T1000 (cell line): ENCODE measurements around the gene CREB5.
"Not testable (repeated sequence)": the region's sequence is repeated elsewhere in the genome, so short reads cannot be mapped to it uniquely, and the experiment has no call there.

Source experiments
- DNase-seq: peaks from one replicate; lab custom pipeline; 2025; ENCODE audit warnings: mixed read lengths; lab: John Stamatoyannopoulos, UW

Gene CREB5

DNA sequence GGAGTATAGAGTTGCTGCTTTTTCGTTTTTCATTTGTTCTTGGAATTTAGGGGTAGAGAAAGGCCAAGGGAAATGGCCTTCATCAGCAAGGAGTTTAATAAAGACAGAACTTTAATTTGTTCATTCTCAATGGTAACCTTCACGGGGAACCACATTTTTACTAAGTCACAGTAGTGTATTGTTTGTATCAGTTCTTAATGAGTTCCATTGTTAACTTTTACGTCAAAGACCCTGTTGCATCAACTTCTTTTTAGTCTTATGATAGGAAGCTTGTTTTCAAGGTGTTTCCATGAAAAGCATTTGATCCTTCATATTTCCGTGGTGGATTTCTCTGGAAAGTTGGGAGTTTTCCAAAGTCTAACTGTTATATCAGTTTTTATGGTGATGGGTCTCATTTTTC lies 169.9 kb downstream of the CREB5 start:
- no peak for DNase-seq

DNA sequence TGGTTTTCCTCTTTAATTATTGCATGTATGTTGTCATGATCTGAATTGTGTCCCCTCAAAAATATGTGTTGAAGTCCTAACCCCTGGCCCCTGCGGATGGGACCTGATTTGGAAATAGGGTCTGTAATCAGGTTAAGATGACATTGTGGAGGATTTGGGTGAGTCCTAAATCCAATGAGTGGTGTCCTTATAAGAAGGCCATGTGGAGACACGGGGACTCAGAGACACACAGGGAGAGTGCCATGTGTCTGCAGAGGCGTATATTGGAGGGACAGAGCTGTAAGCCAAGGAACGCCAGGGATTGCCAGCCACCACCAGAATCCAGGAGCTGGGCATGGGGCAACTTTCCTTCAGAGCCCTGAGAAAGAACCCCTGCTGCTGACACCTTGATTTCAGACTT lies 171.9 kb downstream of the CREB5 start:
- no peak for DNase-seq

DNA sequence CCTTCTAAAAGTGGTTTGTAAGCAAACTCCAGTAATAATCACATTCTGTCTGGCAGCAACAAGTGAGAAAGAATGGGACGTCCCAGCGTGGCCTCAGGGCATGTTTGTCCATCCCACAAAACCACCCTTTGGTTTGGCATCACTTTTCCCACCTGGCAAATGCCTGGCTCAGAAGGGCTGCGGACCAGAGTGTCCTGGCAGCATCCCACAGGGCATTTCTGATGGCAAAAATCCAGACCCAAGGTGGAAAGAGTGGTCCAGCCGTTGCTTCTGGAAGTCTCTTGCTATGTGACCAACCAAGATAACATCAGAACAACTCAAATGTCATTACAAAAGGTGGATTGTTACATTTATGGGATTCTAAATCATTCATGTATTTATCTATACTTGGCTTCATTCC lies 174.4 kb downstream of the CREB5 start:
- no peak for DNase-seq

DNA sequence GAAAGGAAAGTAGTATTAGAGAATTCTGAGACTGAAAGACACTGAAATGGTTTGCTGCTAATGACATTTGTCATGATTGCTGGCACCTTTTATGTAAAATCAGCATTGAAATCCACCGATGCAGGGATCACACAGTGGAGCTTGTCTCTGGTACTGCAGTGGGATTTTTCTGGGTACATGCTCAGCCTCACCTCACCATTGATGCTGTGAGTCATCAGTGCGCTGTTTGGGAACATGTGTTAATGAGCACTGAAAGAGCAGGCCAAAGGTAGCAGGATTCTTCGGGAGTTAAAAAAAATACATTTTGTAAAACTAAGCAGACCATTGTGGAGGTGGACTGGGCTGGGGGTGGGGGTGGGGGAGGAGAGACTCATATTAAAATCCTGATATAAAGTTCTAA lies 174.9 kb downstream of the CREB5 start:
- no peak for DNase-seq

DNA sequence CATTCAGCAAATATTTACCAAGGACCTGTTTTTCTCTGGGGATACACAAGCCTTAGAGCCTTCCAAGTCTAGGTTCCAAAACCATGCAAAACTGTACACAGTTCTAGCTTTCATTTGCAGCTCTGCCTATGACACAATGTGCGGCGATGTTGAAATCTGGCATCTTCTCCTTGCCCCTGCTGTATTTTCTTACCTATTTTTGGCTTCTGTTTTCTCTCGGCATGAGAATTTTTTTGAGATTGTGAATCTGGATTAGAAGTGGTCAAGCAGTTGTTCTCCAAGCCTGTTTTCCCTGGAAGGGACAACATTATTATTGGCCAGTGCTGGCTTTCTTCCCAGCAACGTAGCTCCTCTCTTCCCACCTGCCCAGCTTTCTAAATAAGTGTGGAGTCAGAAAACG lies 176.3 kb downstream of the CREB5 start:
- no peak for DNase-seq

DNA sequence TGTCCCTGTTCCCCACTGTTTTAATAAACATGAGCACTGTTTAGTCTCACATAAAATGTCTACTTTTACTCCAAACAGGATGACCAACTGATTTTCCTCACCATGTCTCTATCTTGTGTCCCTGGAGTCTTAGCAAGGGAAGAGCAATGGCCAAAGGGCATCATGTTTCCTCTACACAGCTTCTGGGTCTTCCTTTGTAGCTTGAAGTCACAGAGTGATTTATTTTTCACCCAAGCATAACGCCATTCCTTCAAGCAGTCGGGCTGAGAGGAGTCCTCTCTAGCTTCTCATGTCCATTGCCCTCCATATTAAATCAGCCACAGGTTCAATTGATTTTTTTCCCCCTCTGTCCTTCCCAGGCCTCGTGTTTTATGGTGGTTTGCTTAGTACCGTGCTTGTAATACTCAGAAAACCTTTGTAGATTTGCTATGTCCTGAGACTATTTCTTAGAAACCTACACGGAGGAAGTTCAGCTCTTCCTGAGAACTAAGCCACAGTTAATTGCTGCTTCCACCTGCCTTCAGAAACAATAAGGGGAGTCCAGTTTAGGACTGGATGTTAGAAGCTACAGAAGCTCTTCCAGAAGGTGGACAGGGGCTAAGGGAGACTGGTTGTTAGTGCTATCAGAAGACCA lies 178.8 kb downstream of the CREB5 start:
- DNase-seq, result no peak

DNA sequence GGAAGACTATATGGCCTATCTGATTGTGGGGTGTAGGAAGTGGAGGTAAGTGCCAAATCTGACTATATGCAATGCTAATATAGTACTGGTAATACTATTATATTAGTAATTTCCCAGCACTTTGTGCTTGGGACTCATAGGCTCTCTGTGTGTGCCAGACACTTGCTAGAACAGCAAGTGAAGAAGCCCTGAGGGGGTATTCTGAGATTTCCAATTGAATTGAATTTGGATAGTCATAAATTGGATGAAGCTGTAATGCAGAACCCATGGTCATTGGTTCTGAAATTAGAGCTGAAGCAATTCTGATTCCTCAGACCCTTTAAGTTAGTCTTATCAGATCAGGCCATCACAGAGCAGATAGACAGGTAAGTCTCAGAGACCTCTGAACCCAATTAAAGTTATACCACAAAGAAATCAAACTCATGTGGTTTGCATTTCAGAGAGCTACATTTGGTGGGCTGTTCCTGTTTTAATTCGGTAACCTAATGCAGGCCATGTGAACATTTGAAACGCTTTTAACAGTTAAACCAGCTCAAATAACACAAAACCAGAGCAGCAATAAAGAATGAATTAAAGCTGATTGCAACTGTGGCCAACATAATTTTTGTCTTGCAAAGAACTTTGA lies 179.5 kb downstream of the CREB5 start:
- no peak for DNase-seq

DNA sequence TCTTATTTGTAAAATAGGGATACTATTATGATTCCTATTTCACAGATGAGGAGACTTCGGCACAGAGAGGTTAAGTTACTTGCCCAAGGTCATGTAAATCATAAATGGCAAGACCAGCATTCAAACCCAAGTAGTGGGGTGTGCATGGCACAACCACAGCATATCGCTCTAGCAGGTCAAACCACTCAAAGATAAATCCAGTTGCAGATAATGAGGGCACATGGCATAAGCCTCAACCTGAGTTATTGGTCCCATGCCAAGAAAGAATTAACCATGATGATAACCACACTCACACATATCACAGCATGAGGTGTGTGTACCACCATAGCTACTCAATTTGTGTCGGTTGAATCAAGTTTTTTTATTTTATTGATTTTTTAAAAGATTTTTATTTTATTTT lies 180.5 kb downstream of the CREB5 start:
- DNase-seq, result no peak

DNA sequence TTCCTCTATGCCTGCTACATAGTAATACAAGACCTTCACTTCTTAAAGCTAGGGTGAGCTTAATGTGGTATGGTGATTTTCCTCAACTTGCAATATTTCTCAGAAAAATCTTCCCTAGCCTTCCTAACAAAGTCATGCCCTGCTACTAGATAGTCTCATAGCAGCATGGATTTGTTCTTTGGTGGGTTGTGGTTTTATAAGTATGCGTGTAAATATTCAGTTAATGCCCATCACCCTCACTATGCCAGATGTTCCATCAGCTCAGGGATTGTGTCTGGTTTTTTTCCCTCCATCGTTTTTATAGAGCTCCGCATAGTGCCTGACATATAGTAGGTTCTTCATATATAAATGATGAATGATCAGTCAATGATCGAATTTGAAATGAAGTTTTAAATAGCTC lies 182.8 kb downstream of the CREB5 start:
- no peak for DNase-seq

DNA sequence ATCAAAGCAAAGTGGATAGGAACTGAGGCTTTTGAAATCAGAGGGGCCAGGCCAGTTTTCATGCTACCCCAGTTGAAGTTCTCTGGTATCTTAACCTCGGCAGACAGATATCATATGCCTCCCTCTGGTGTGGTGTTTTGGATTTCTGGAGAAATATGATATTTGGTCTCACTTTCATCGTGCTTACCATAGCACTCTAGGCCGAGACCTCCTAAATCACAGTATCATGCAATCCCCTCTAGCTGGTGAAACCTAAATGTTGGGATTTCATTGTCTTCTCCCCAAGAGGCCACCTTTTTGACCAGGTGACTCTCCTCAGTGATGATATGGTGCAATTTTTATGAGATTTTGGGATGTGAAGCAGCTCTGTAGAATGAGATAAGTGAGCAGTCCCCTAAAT lies 183.5 kb downstream of the CREB5 start:
- no peak for DNase-seq

DNA sequence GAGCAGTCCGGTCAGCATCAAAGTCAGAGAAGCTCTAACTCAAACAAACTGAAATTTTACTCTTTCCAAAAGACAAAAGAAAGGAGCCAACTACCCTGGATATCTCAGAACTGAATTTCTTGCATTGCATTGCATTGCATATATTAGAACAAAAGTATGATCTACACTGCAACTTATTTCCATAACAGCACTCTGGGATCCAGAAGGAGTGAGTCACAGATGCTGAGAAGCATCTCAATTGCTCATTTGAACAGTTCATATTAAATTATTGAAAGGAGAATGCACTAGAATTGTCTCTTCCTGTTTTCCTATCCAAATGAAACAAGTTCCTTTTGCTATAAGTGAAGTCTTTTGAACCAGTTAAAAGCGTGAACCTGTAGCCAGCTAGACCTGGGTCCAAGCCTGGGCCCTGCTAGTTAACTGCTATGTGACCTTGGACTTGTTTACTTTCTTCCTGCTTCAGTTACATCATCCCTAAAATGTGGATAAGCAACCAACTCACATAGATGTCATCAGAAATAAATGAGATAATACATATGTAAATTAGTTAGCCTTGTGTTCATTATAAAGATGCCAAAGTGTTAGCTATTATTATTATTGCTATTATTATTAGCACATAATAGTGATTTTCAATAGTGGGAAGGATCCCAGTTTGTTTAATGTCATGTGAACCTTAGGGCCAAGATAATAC lies 184.1 kb downstream of the CREB5 start:
- no peak for DNase-seq

DNA sequence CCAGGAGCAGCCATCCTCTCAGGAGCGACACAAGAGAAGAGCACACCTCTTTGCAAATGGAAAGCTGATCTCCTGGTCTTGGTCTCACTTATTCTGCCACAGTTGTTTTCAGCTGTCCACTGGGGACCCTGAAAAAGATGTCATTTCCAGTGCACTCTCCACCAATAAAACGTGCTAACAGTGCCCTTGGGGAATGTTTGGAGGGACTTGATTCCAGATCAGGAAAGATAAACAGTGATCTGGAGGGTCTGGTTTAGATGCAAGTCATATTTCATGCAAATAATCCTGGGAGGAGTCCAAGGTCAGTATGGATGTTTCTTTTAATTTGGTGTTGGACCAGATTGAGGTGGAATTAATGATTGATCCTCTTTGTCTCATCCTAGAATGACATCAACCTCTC lies 185.0 kb downstream of the CREB5 start:
- DNase-seq, result no peak

DNA sequence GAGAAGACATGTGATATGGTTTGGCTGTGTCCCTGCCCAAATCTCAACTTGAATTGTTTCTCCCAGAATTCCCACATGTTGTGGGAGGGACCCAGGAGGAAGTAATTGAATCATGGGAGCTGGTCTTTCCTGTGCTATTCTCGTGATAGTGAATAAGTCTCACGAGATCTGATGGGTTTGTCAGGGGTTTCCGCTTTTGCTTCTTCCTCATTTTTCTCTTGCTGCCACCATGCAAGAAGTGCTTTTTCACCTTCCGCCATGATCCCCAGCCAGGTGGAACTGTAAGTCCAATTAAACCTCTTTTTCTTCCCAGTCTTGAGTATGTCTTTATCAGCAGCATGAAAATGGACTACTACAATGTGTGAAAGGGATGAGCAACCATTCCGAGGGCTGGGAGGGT lies 185.7 kb downstream of the CREB5 start:
- DNase-seq, result not testable (repeated sequence)

DNA sequence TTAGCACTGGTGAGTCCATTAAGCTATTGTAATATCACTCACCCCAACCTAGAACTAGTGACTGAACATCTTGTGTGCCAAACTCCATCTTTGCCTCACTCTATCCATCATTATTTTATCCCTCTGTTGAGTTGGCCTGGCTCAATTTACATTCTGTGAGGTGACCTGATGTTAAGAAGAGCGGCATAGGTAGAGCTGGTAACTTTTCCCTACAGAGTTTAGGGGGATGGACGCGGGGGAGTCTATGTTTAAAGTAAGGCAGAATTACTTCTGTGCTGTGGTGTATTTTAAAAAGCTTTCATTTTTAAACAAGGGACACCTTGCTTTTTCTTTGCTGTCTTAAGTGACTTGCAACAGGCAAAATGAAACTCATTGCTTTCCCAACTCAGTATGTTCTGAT lies 186.3 kb downstream of the CREB5 start:
- DNase-seq, result no peak

DNA sequence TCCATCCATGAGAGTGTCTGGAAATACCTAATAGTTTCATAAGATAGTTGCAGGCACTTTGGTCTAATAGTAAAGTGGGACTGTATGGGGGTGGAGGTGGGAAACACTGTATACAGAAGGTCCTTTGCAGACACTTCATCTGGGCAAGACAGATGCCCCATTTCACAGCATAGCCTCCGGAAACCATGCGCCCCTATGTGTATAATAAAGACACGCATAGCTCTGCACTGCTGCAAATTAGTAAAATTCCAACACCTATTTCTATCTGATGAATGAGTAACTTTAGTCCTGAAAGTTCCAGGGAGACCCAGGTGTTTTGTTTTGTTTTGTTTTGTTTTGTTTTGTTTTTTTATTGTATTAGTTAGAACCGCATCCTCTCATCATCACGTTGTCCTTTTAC lies 187.1 kb downstream of the CREB5 start:
- DNase-seq, result no peak

DNA sequence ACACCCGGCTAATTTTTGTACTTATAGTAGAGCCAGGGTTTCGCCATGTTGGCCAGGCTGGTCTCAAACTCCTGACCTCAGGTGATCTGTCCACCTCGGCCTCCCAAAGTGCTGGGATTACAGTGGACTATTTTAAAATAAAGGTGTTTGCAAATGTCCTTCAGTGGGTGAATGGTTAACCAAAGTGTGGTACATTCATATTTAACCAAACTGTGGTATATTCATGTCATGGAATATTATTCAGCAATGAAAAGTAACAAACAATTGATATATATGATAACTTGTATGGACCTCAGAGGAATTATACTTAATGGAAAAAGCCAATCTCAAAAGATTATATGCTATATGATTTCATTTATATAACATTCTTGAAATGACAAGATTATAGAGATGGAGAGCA lies 190.0 kb downstream of the CREB5 start:
- DNase-seq, result no peak

DNA sequence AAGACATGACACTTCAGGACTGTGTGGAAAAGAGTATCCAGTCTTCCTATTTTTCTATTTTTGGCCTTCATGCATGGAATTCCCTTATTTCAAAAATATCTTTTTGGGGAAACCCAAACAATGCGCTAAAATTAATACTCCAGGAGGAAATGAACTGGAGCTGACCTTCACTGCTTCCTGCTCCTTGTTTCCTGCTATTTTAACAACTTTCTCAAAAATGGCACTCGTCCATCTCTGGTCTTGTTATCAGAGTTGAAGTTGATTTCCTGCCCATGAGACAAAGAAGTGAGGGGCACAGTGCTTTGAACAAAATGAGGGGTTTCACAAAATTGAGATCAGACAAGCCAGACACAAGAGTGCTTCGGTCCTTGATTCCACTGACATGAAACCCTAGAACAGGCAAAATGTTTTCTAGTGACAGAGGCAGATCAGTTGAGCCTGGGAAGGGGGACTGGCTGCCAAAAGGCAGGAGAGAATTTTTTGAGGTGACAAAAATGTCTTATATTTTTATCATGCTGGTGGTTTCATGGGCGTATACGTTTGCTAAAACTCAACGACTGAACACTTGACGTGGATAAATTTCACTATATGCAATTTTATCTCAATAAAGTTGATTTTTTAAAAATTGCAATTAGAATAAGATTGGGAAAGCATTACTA lies 193.2 kb downstream of the CREB5 start:
- no peak for DNase-seq

DNA sequence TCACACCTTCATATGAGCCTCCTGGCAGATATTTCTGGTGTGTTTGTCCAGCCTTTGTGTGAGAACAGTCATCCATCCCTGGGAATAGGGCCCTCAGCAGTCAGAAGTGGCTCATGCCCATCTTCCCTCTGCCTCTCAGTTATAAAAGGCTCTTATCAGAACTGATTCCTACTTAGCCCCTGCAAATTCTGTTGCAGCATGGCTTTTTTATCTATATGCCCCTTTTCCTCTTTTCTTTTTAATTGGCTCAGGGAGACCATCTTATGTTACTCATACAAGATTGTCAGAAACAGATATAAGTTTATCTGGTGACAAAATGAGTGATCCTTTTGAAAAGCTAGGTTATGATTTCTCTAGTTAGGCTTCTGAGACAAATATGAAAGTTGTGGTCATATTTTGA lies 194.1 kb downstream of the CREB5 start:
- DNase-seq, result no peak

DNA sequence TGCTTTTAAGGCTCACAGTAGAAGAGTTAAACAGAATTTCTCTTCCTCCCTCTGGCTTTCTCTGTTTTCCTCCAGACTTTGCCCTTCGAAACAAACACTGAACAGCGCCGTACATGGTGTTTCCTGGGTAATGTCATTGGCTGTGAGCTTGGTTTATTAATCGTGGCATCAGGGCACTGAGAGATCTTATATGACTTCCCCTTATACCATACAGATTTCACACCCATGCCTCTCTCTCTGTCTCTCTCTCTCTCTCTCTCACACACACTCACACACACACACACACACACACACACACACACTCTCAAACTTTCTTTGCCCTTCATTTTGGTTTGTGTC lies 195.5 kb downstream of the CREB5 start:
- DNase-seq, result no peak

DNA sequence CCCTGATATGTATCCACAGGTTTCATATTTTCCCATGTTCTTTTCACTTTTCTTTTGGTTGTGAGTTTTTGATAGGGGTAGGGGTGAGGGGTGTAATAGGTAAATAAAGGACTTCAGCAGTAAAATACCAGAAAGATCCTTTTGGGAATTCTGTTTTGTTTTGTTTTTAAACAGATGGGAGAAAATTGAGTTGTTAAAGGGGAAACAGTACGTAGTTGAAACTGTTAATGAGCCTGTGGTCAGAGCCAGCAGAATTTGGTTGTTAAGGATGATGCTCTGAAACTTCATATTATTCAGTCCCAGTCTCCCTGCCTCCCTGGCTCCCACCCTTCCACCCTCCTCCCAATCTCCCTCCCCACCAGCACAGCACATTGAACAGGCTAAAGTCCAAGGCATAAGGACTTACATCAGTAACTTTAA lies 195.9 kb downstream of the CREB5 start:
- DNase-seq, result no peak

DNA sequence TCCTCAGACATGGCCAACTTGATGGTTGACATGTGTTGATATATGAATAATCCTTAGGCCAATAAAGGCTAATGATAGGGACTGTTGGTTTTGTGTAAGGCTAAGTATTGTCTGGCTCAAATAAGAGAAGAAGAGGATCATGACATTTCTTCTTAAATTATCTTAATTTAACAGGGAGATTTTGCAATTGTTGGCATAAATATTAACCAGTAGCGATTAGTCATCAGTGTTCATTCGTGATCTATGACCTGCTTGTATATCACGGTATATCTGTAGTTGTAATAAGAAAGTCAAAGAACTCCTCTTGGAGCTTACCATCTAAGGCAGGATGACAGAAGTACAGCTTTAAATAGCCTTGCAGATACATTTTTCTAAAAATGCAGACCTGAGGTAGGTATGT lies 196.4 kb downstream of the CREB5 start:
- no peak for DNase-seq

DNA sequence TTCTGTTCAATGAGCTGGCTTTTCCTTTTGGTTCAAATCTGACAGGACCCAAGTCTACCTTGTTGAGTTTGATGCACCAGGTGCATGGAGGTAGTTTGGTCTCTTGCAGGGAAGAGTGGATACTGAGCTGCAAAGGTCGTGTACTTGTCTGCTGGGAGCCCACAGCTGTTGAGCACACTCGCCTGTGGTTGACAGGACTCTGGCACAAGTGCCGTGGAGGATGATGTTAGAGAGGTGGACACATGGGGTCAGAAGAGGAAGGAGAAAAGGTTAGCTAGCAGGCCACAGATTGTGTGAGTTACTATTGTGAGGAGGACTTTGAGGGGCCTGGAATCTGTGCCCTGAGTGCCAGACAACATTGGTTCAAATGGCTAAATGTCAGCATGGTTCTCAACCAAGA lies 197.3 kb downstream of the CREB5 start:
- no peak for DNase-seq

DNA sequence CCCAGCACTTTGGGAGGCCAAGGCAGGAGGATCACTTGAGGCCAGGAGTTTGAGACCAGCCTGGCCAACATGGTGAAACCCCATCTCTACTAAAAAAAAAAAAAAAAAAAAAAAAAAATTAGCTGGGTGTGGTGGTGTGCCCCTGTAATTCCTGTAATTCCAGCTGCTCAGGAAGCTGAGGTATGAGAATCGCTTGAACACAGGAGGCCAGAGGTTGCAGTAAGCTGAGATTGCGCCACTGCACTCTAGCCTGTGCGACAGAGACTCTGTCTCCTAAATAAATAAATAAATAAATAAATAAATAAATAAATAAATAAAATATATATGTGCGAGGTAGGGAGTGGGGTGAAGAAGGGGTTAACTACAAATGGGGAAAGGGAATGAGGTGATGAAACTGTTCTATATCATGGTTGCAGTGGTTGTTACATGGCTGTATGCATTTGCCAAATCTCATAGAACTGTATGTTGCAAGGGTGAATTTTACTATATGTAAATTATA lies 199.1 kb downstream of the CREB5 start:
- DNase-seq, result not testable (repeated sequence)
